Amniotic epithelial cell (primary cell): ENCODE results near the gene FLVCR1.
A peak's percentile ranks its signal among the peaks of the same experiment; 100 is the strongest.
"Not testable (repeated sequence)": the region's sequence is repeated elsewhere in the genome, so short reads cannot be mapped to it uniquely, and the experiment has no call there.

ENCODE experiments used
- DNase-seq: peaks from one replicate; pipeline ENCODE4 v3.0.0-alpha.2; 2010; ENCODE audit warnings: low read depth

The FLVCR1 gene

GRCh38 chr1:212857992-212858460 is at the start of gene FLVCR1:
Gene FLVCR1 (plus strand): TSS chr1:212858275. CDS start chr1:212858453, 178 bp downstream.
- DNase-seq, result peak; percentile 93

- peak; percentile 22 for DNase-seq
Measured at GRCh38 chr1:212814537-212815334, 43.3 kb upstream of the FLVCR1 start.

GRCh38 chr1:212816567-212817278 is 41.4 kb upstream of the FLVCR1 start:
- DNase-seq, result peak; percentile 24

- peak; percentile 77 for DNase-seq
Measured at GRCh38 chr1:212819726-212820125, 38.3 kb upstream of the FLVCR1 start.

- DNase-seq, result no peak
Measured at GRCh38 chr1:212820969-212821368, 37.1 kb upstream of the FLVCR1 start.

DNA sequence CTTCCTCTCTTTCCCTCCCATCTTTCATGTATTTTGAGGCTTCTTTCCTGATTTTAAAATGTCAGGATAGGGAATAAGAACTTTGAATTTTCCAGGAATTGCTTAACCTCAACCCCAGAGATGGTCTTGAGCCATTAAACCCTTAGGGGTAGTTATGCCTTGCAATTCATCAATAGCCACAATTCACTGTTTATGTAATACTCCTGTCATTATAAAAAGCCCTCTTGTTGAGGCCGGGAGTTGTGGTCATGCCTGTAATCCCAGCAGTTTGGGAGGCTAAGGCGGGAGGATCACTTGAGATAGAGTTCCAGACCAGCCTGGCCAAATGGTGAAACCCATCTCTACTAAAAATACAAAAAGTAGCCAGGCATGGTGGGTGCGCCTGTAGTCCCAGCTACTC is 35.1 kb upstream of the FLVCR1 start:
- DNase-seq, result no peak

DNA sequence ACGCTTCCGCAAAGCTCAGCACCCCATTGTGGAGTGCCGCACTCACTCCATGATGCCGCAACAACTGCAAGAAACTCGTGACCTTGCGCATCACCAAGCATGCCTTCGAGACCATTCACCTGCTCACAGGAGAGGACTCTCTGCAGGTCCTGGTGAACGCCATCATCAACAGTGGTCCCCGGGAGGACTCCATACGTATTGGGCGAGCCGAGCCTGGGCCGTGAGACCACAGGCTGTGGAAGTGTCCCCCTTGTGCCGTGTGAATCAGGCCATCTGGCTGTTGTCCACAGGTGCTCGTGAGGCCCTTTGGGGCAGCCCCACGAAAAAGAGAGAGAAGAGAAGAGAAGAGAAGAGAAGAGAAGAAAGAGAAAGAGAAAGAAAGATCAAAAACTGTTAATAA is 33.9 kb upstream of the FLVCR1 start:
- no peak for DNase-seq

- DNase-seq, result no peak
Measured at GRCh38 chr1:212825798-212826452, 32.1 kb upstream of the FLVCR1 start.

DNA sequence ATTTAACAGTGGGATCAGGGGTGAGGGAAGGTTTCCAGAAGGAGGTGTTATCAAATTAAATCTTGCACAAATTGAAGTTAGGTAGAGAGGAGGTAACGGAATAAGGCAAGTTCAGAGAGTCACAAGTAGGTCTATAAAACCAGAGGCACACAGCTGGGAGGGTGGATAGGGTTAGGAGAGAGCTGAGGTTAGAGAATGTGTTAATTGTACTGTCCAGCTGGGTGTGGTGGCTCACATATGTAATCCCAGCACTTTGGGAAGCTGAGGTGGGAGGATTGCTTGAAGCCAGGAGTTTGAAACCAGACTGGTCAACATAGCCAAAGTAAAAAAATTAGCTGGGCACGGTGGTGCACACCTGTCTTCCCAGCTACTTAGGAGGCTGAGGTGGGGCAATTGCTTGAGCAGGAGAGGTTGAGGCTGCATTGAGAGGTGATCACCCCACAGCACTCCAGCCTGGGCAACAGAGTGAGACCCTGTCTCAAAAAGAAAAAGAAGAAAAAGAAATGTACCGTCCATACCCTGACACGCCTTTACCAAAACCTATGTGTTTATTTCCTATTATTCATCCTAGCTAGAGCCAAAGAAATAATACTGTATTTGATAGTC is 30.8 kb upstream of the FLVCR1 start:
- no peak for DNase-seq

DNA sequence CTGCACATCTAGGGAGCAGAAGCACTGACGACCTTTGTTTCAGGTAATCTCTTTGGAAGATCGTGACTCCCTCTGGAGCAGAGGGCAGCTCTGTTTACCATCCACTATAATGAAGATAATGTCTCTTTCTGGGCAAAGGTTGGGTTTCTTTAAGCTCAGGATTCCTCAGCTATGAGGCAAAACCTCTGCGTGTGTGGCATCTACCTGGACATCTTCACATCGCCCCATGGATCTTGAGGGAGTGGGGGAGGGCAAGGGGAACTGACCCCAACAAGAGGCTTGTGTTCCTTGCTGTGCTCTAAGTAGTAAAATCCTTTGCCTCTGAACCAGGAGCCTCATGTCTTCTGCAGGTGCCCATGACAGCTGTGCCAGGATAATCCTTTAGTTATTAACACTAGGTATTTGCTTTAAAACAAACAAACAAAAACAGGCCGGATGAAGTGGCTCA is 30.2 kb upstream of the FLVCR1 start:
- DNase-seq, result no peak

DNA sequence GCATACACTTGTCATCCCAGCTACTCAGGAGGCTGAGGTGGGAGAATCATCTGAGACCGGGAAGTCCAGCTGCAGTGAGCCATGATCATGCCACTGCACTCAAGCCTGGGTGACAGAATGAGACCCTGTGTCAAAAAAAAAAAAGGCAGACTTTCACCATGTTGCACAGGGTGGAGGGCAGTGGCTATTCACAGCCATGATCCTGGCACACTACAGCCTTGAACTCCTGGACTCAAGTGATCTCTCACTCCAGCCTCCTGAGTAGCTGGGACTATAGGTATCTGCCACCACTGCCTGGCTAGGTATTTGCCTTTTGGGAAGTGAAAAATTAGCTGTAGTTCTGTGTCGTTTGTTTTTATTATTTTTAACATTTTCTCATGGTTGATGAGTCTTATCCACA is 29.7 kb upstream of the FLVCR1 start:
- DNase-seq, result no peak

DNA sequence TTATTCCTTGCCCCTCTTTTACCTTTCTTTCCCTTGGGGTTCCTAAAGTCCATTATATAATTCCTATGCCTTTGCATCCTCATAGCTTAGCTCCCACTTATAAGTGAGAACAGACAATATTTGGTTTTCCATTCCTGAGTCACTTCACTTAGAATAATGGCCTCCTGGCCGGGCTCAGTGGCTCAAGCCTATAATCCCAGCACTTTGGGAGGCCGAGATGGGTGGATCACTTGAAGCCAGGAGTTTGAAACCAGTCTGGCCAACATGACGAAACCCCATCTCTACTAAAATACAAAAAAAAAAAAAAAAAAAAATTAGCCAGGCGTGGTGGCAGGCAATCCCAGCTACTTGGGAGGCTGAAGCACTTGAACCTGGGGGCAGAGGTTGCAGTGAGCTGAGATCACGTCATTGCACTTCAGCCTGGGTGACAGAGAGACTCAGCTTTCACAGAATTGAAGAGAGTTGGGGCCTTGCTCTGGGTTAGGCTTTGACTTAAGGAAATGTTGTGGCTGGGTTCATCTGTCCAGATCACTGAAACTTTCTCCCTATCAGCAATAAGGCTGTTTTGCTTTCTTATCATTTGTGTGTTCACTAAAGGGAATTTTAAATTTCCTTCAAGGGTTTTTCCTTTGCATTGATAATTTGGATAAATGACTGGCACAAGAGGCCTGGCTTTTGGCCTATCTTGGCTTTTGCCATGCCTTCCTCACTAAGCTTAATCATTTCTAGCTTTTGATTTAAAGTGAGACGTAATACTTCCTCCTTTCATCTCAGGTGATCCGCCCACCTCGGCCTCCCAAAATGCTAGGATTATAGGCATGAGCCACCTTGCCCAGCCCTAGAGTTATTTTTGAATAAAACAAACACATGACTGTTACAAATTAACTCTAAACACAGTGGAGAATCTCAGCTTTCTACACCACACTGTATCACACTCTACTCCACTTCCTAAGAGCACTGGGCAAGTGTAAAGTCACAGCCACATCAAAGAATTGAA is 24.6 kb upstream of the FLVCR1 start:
- DNase-seq, result not testable (repeated sequence)

- DNase-seq, result no peak
Measured at GRCh38 chr1:212838145-212838544, 19.9 kb upstream of the FLVCR1 start.

DNA sequence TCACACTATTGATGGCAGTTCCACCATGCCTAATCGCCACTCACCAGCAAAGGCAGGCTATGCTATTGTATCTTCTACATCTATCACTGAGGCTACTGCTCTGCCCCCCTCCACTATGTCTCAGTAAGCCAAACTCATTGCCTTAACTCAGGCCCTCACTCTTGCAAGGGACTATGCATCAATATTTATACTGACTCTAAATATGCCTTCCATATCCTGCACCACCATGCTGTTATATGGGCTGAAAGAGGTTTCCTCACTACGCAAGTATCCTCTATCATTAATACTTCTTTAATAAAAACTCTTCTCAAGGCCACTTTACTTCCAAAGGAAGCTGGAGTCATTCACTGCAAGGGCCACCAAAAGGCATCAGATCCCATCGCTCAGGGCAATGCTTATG is 13.6 kb upstream of the FLVCR1 start:
- not testable (repeated sequence) for DNase-seq

DNA sequence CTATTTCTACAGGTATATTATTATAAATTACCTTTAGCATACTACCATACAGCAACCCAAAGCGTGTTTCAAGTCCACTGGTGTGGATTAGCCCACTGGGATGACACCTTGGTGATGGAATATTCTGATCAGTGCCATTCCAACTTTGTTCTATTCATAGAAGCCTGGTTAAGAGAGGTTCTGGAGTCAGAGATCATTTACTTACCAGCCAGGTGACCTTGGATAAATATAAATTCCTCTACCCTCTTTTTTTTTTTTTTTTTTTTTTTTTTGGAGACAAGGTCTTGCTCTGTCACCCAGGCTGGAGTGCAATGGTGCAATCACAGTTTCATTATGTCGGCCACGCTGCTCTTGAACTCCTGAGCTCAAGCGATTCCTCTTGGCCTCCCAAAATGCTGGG is 10.5 kb upstream of the FLVCR1 start, which contains the start of gene SPATA45:
SPATA45 (minus strand) TSS at position 101 of the 400 bp plus-strand sequence. CDS start 11,500 bp downstream, outside the sequence.
- no peak for DNase-seq

GRCh38 chr1:212852105-212852688 is 5.9 kb upstream of the FLVCR1 start:
- no peak for DNase-seq

DNA sequence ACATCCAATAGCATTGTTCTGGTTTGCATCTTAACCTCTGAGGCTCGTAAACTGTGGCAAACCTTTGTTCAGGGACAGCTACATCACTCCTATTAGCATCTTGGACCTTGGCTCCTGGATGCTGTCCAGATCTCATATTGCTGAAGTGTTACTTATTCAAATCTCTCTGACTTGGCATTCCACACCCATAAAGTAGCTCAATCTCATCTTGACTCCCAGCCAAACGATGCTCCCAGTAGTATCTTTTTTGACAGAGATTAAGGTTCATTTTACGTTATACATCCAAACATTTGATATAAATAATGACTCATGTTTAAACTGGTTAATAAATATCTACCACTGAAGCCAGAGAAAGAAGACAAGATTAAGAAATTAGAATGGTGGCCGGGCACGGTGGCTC is 4.4 kb upstream of the FLVCR1 start:
- no peak for DNase-seq

GRCh38 chr1:212856755-212857154 is 1.3 kb upstream of the FLVCR1 start:
- no peak for DNase-seq

DNA sequence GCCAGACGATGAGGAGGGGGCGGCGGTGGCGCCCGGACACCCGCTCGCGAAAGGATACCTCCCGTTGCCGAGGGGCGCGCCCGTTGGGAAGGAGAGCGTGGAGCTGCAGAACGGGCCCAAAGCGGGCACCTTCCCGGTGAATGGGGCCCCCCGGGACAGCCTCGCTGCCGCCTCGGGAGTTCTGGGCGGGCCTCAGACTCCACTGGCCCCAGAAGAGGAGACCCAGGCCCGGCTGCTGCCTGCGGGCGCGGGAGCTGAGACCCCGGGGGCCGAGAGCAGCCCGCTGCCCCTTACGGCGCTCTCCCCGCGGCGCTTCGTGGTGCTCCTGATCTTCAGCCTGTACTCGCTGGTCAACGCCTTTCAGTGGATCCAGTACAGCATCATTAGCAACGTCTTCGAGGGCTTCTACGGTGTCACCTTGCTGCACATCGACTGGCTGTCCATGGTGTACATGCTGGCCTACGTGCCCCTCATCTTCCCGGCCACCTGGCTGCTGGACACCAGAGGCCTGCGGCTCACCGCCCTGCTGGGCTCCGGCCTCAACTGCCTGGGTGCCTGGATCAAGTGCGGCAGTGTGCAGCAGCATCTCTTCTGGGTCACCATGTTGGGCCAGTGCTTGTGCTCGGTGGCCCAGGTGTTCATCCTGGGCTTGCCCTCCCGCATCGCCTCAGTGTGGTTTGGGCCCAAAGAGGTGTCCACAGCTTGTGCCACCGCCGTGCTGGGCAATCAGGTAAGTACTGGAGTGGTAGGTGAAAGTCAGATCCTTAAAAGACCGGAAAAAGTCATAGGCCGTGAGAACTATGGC is 588 bp downstream of the FLVCR1 start:
- DNase-seq, result peak; percentile 23
